HCT116 (cell line): ENCODE data around the gene TBC1D8. TPM values are rescaled to one million over a fixed set of nuclear protein-coding genes. Genes with fewer than 3 reads are reported as not detected.

Experiments used
- ATAC-seq: fragments of 200-7000 bp; cut with Tn5 transposase; 2 replicates; pipeline ENCODE4 v1.9.1; 2020; ENCODE audit warnings: mild to moderate bottlenecking, moderate library complexity
- BruUV-seq: library from RNA; stranded (reverse); fragments of 400-500 nt; replicated peaks from 2 replicates; lab custom pipeline; 2021; lab: Mats Ljungman, UMichigan
- CTCF ChIA-PET: fragments of 300-600 bp; sonication (Branson Sonifier 250); formaldehyde crosslinking; loops from one replicate; lab custom pipeline; 2021; ENCODE audit warnings: antibody characterized with exemption; lab: Charles Lee
- POLR2A ChIA-PET: fragments of 300-600, 350-600 bp; sonication (Branson Sonifier 250); formaldehyde crosslinking; loops from one replicate; lab custom pipeline; 2021; ENCODE audit warnings: antibody characterized with exemption; lab: Charles Lee
- RAD21 ChIA-PET, 2 experiments: fragments of 300-600 bp; sonication (Branson Sonifier 250); formaldehyde crosslinking; loops; one replicate each; lab custom pipeline; 2023; ENCODE audit warnings: low total read pairs in 2 of 2; ENCODE audit not compliant: uncharacterized antibody in 2 of 2, unreplicated experiment in 2 of 2, low non-redundant PET in 1 of 2; lab: Charles Lee
- DNase-seq: peaks from one replicate; pipeline ENCODE4 v3.0.0-alpha.2; 2010; ENCODE audit warnings: low read depth, low spot score
- H2AFZ ChIP-seq: fragments of 200-600 bp; shearing (Covaris generic), sonication (generic); 2 replicates; pipeline ENCODE4 v1.6.1; 2017; ENCODE audit warnings: low read depth, mixed run types, mixed read lengths, antibody characterized with exemption, low read length; ENCODE audit not compliant: poor library complexity, severe bottlenecking
- H3K27ac ChIP-seq: 2 replicates; pipeline ENCODE4 v1.5.1; 2012; ENCODE audit warnings: low read depth, low read length
- H3K27me3 ChIP-seq: fragments of 200-600 bp; sonication (generic); 2 replicates; pipeline ENCODE4 v1.6.1; 2016; ENCODE audit warnings: mixed run types, low read length, mixed read lengths; ENCODE audit not compliant: insufficient read depth
- H3K36me3 ChIP-seq, 2 experiments: fragments of 200-500 bp in 1 of 2; fragments of 200-600 bp in 1 of 2; sonication (Bioruptor generic) in 1 of 2; sonication (generic) in 1 of 2; 2 replicates each; pipeline versions ENCODE4 v1.5.1 to v1.6.1; 2014 to 2016; ENCODE audit warnings: low read length in 2 of 2, inconsistent platforms in 1 of 2, mixed read lengths in 1 of 2, mixed run types in 1 of 2; ENCODE audit not compliant: insufficient read depth in 2 of 2, control insufficient read depth in 1 of 2
- H3K4me1 ChIP-seq, 2 experiments: fragments of 200-600 bp in 1 of 2; sonication (generic) in 1 of 2; 2 replicates each; pipeline versions ENCODE4 v1.5.1 to v1.6.1; 2012 to 2017; ENCODE audit warnings: low read length in 2 of 2, inconsistent platforms in 1 of 2, mild to moderate bottlenecking in 1 of 2, mixed read lengths in 1 of 2, mixed run types in 1 of 2, moderate library complexity in 1 of 2; ENCODE audit not compliant: insufficient read depth in 2 of 2, control insufficient read depth in 1 of 2
- H3K4me2 ChIP-seq: fragments of 200-600 bp; sonication (generic); 2 replicates; pipeline ENCODE4 v1.6.1; 2017; ENCODE audit warnings: mixed run types, low read length, mixed read lengths
- H3K4me3 ChIP-seq, 2 experiments: fragments of 200-600 bp in 1 of 2; sonication (generic) in 1 of 2; replicated peaks in 1 of 2; 2 replicates each; pipeline ENCODE4 v1.5.1; 2011 to 2016; ENCODE audit warnings: low read length in 2 of 2, control low read depth in 1 of 2, low read depth in 1 of 2, mild to moderate bottlenecking in 1 of 2, mixed read lengths in 1 of 2, mixed run types in 1 of 2
- H3K79me2 ChIP-seq: fragments of 200-600 bp; sonication (generic); 2 replicates; pipeline ENCODE4 v1.6.1; 2017; ENCODE audit warnings: mild to moderate bottlenecking, mixed run types, low read length, moderate library complexity, mixed read lengths; ENCODE audit not compliant: insufficient read depth
- H3K9ac ChIP-seq: fragments of 200-600 bp; sonication (generic); 2 replicates; pipeline ENCODE4 v1.6.1; 2016; ENCODE audit warnings: low read length, mixed read lengths
- H3K9me2 ChIP-seq: fragments of 200-600 bp; sonication (generic), shearing (Covaris generic); 2 replicates; pipeline ENCODE4 v1.6.1; 2017; ENCODE audit warnings: mixed run types, mild to moderate bottlenecking, moderate library complexity; ENCODE audit not compliant: insufficient read depth
- H3K9me3 ChIP-seq, 2 experiments: fragments of 200-500 bp in 1 of 2; fragments of 200-600 bp in 1 of 2; sonication (Bioruptor generic) in 1 of 2; sonication (generic) in 1 of 2; 2 replicates each; pipeline ENCODE4 v1.6.1; 2014 to 2017; ENCODE audit warnings: low read length in 2 of 2, mixed read lengths in 2 of 2, inconsistent platforms in 1 of 2, low read depth in 1 of 2, mild to moderate bottlenecking in 1 of 2, mixed run types in 1 of 2, moderate library complexity in 1 of 2; ENCODE audit not compliant: control insufficient read depth in 1 of 2, insufficient read depth in 1 of 2
- H4K20me1 ChIP-seq: fragments of 200-600 bp; sonication (generic), shearing (Covaris generic); 2 replicates; pipeline ENCODE4 v1.6.1; 2017; ENCODE audit warnings: mixed run types, mild to moderate bottlenecking, moderate library complexity; ENCODE audit not compliant: insufficient read depth
- ATF3 ChIP-seq: IDR thresholded peaks from 2 replicates; pipeline ENCODE4 v1.6.1; 2012
- CBX3 ChIP-seq: IDR thresholded peaks from 2 replicates; pipeline ENCODE4 v1.6.1; 2012; ENCODE audit warnings: low read depth
- CEBPB ChIP-seq: IDR thresholded peaks from 2 replicates; pipeline ENCODE4 v1.6.1; 2012; ENCODE audit warnings: low read depth
- CTCF ChIP-seq, 3 experiments: fragments of 200-600 bp in 1 of 3; sonication (generic) in 1 of 3; IDR thresholded peaks in 2 of 3; conservative IDR thresholded peaks in 1 of 3; 2 replicates each; pipeline ENCODE4 v1.5.1; 2012 to 2017; ENCODE audit warnings: low read depth in 2 of 3, low read length in 2 of 3, antibody characterized with exemption in 1 of 3, borderline replicate concordance in 1 of 3, control low read depth in 1 of 3, mild to moderate bottlenecking in 1 of 3, mixed read lengths in 1 of 3, mixed run types in 1 of 3, moderate library complexity in 1 of 3; ENCODE audit not compliant: insufficient read depth in 1 of 3
- EGR1 ChIP-seq: IDR thresholded peaks from 2 replicates; pipeline ENCODE4 v1.6.1; 2012; ENCODE audit warnings: low read depth
- ELF1 ChIP-seq: IDR thresholded peaks from 2 replicates; pipeline ENCODE4 v1.6.1; 2012; ENCODE audit warnings: low read depth, borderline replicate concordance
- EZH2 ChIP-seq: fragments of 200-600 bp; sonication (generic); IDR thresholded peaks from 2 replicates; pipeline ENCODE4 v1.6.1; 2017; ENCODE audit warnings: antibody characterized with exemption, mixed run types
- EZH2phosphoT487 ChIP-seq: fragments of 200-600 bp; IDR thresholded peaks from 2 replicates; pipeline ENCODE4 v1.6.1; 2018; ENCODE audit warnings: antibody characterized with exemption, borderline replicate concordance
- FOSL1 ChIP-seq: IDR thresholded peaks from 2 replicates; pipeline ENCODE4 v1.6.1; 2012; ENCODE audit warnings: low read depth
- JUND ChIP-seq: IDR thresholded peaks from 2 replicates; pipeline ENCODE4 v1.6.1; 2012
- MAX ChIP-seq: IDR thresholded peaks from 2 replicates; pipeline ENCODE4 v1.6.1; 2012
- POLR2A ChIP-seq: IDR thresholded peaks from 2 replicates; pipeline ENCODE4 v1.7.0; 2011; ENCODE audit warnings: borderline replicate concordance; ENCODE audit not compliant: insufficient read depth, insufficient read length; ENCODE audit errors: extremely low read depth
- POLR2AphosphoS5 ChIP-seq: IDR thresholded peaks from 2 replicates; pipeline ENCODE4 v1.6.1; 2011; ENCODE audit warnings: mild to moderate bottlenecking, low read depth, low read length, moderate library complexity
- RAD21 ChIP-seq: IDR thresholded peaks from 2 replicates; pipeline ENCODE4 v1.6.1; 2012; ENCODE audit warnings: low read depth, mild to moderate bottlenecking
- REST ChIP-seq: IDR thresholded peaks from 2 replicates; pipeline ENCODE4 v1.6.1; 2012; ENCODE audit warnings: low read depth
- SP1 ChIP-seq: IDR thresholded peaks from 2 replicates; pipeline ENCODE4 v1.6.1; 2012; ENCODE audit warnings: low read depth
- SRF ChIP-seq: IDR thresholded peaks from 2 replicates; pipeline ENCODE4 v1.6.1; 2012; ENCODE audit warnings: low read depth
- TCF7L2 ChIP-seq: IDR thresholded peaks from 2 replicates; pipeline ENCODE4 v1.7.0; 2011; ENCODE audit warnings: borderline replicate concordance, inconsistent platforms; ENCODE audit not compliant: insufficient read depth, insufficient read length; ENCODE audit errors: extremely low read depth
- ZBTB33 ChIP-seq: IDR thresholded peaks from 2 replicates; pipeline ENCODE4 v1.6.1; 2011; ENCODE audit warnings: mild to moderate bottlenecking, low read length, moderate library complexity; ENCODE audit not compliant: insufficient replicate concordance; ENCODE audit errors: extremely low read depth
- ZNF274 ChIP-seq: fragments of 200-500 bp; sonication (Bioruptor generic); IDR thresholded peaks from 2 replicates; pipeline ENCODE4 v1.6.1; 2014; ENCODE audit warnings: mild to moderate bottlenecking, low read depth, low read length, inconsistent platforms
- intact Hi-C: fragments of 100-400 bp; cut with micrococcal nuclease; formaldehyde crosslinking; loops from 2 replicates; pipeline ENCODE4 v1.10.0; 2022
- total RNA-seq: library from RNA; stranded (reverse); gene quantifications from one replicate; pipeline ENCODE4 v1.2.1, GENCODE V29; 2021; ENCODE audit not compliant: unreplicated experiment

Gene TBC1D8
- total RNA-seq, 1 experiment from 2014 or later: 44.0 TPM

GRCh38 chr2:100959225-100959880, 191.8 kb downstream of the TBC1D8 start:
- Histone ChIP-seq H3K4me3 (no peak overlapping the region), H3K4me2 (no peak overlapping the region), H2AFZ (no peak overlapping the region), H3K27me3 (no peaks in the 10 kb centered on the region), H3K9me3 (no peaks in the 10 kb centered on the region), H3K27ac (no peak overlapping the region), H4K20me1 (no peaks in the 10 kb centered on the region), H3K79me2 (no peaks in the 10 kb centered on the region), H3K36me3 (no peaks in the 10 kb centered on the region), H3K9ac (no peak overlapping the region), H3K4me1 (no peaks in the 10 kb centered on the region), H3K9me2 (no peaks in the 10 kb centered on the region)
- TF ChIP-seq REST: no peak
- no peak for TF ChIP-seq ELF1
- TF ChIP-seq MAX: no peak
- no peak for TF ChIP-seq EZH2
- no peak for TF ChIP-seq EZH2phosphoT487
- TF ChIP-seq ATF3: no peak
- no peak for TF ChIP-seq CBX3
- no peak for TF ChIP-seq CEBPB
- TF ChIP-seq POLR2AphosphoS5: no peak
- no peak for TF ChIP-seq EGR1
- TF ChIP-seq POLR2A: no peak
- no peak for TF ChIP-seq CTCF (IDR thresholded peaks at IDR 0.05 in 2 of 3, conservative IDR thresholded peaks at IDR 0.05 in 1 of 3; ENCODE audit: borderline replicate concordance in 1 of 3, insufficient read depth in 1 of 3, low read depth in 2 of 3, low read length in 2 of 3)
- TF ChIP-seq JUND: no peak
- no peak for TF ChIP-seq SRF
- TF ChIP-seq TCF7L2: no peak
- TF ChIP-seq ZBTB33: no peak
- TF ChIP-seq SP1: no peak
- TF ChIP-seq RAD21: no peak
- TF ChIP-seq FOSL1: no peak
- no peak for TF ChIP-seq ZNF274
- intact Hi-C loops: no loop called here
- no TSS peak for BruUV-seq
- DNase-seq: no peak
- no peak for ATAC-seq
- ChIA-PET RAD21 (no interaction called here), POLR2A (no interaction called here), CTCF (no interaction called here)
